Central memory CD4-positive, alpha-beta T cell (primary cell): ENCODE measurements around the gene CSRP1.
"Not testable (repeated sequence)": the region's sequence is repeated elsewhere in the genome, so short reads cannot be mapped to it uniquely, and the experiment has no call there.

Source experiments
- DNase-seq: peaks from one replicate; pipeline ENCODE4 v3.0.0; 2022

The CSRP1 gene

DNA sequence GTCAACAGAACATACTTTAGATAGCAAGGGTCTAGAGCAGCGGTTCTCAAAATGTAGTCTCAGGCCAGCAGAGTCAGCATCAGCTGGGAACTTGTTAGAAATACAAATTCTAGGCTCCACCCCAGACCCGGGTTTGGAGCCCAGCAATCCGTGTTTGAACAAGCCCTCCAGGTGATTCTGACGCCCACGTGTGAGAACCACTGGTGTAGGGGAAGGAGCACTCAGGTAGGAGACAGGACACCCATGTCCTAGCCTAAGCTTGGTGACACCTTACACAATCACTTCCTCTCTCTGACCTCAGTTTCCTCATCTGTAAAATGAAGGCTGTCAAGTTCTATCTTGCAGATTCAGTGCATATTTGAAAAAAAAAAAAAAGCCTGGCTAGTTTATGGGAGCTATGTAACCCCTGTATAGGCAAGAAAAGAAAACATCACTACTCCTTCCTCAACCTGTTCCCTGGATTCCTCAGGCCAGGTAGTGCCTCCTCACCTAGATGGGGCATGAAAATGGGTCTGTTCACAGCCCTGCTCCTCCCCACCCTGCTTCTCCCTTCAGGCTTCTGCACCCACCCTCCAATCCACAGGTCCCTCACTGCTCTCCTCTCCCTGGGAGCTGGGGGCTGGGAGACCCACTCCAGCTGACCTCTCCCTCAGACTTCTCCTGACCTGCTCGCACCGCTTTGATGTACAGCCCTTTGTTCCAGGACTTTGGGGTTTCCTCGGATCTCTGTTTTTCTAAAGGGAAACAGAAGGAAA lies 30.8 kb downstream of the CSRP1 start:
- DNase-seq: no peak

DNA sequence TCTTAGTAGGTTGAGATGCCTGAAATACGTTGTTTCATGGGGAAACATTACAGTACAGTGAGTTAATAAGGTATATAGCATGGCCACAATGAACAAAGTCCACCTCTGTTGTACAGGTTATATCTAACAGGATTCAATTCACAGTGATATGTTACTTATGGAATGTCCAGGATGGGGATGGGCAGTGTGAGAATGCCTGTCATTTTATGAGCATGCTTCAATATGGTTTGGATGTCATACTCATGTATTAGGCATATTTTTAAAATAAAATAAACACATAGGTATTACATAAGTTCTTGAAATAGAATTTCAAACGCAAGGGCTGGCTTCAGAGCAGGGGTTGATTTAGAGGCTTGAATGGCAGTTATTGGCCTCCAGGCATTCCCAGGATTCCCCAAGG lies 31.8 kb downstream of the CSRP1 start:
- no peak for DNase-seq

DNA sequence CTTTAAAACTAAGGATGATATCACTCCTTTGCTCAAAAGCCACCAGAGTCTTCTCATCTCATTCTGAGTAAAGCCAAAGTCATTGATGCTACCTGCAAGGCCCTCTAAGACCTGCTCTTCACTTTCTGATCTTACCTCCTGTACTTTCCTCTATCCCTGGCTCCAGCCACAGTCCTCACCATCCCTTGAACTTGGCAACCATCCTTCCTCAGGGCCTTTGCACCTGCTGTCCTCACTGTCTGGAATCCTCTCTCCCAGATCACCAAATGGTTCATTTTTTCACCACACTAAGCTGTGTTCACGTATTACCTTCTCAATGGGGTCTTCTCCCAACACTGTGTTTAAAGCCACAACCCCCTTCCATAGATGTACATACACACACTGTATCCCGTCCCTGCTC lies 33.6 kb downstream of the CSRP1 start:
- no peak for DNase-seq

DNA sequence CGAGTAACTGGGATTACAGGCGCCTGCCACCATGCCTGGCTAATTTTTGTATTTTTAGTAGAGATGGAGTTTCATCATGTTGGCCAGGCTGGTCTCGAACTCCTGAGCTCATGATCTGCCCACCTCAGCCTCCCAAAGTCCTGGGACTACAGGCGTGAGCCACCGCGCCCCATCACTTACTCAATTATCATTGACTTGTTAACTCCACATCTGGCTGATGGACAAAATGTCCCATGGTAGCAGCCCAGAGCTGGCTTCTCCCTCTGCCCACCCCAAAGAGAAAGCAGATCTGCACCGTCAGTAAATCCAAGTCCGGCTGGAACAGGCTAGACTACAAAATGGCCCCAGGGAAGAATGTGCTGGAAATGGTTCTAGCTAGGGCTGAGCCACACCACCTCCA lies 34.6 kb downstream of the CSRP1 start:
- not testable (repeated sequence) for DNase-seq

DNA sequence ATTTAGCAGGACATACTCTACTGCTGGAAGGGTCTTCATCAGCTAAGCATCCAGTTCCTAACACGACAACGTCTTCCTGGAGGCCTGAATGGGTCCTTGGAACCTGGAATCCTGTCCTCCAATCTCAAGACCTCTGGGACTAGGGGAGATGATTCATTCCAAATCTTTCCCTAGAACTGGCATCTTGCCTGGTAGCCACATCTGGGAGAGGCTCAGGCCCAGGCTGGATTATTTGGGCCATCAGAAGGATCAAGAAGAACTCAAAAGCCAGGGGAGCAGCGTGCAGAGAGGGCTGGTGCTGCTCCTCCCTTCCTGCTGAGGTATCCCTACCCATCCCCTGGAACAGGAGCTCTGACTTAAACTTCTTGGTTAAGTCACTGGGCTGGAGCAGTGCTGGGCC lies 35.2 kb downstream of the CSRP1 start:
- no peak for DNase-seq

DNA sequence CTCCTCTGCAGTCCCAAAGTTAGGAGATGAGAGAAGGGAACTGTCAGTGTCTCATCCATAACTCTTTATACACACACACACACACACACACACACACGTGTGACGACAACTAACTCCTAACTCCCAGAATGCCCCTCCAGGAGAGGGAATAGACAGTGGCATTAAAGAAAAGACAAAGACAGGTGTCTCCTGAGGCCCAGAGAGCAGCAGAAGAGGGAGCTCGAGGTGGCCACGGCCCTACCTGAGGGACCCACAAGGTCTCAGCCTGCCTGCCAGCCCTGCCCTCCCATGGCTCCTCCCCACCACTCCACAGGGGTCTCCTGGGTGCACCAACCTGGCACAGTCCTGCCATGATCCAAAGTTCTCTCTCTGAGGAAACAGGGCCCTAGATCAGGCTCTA lies 36.3 kb downstream of the CSRP1 start:
- no peak for DNase-seq

DNA sequence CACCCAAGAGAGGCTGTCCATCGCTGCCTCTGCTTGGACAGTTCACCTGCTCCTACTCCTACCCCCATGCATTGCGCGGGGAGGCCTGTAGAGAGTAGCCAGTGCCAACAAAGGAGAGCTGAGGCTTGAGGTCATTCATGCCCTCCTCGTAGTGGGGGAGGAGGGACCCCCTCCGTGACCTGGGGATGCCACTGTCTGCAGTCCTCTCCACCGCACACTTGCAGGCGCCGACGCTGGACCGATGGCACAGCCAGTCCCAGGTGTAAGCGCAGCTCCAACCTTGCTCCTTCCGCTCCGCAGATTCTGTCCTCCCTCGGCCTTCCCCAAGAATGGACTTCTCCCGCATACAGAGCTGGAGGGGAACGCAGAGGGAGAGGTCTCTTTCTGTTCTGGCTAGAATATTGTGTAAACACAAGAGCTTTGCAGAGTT lies 37.3 kb downstream of the CSRP1 start:
- no peak for DNase-seq

DNA sequence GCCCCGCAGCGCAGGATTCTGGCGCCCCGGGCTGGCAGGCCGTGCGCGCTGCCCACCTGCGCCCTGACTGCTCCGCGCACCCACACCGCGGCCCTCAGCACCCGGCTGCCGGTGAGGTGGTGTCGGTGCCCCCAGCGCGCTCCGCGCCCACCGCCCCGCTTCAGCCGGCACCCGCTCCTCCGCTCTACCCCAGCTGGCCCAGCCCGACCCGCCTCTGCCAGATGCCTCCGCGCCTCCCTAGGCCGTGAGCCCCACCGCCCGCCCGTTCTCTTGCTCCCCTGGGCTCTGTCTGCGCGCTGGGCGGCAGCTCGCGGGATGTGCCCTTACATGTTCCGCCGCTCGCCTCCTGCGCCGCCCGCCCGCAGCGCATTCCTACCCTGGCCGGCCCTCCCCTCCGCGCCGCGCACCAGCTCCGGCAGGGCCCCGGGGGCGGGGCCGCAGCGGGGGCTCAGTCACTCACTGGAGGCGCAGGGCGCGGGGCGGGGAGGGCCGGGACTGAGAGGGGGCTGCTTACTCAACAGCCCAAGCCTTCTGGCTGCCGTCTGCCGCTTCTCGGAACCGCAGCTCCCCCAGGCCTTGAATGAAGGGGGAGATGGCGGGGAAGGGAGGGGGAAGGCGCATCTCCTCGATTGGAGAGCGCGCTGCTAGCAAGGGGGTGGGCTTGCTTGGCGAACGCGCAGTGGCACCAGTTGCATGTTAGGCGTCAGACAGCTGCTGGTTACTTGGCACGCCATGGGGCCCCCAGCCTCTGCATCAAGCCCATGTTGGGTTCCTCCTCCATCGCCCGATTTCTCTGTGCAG lies 37.9 kb downstream of the CSRP1 start, which contains the start of gene PHLDA3:
Gene PHLDA3 (minus strand): TSS at position 345 of the 801 bp plus-strand sequence. CDS start 402 bp downstream, outside the sequence.
- no peak for DNase-seq

DNA sequence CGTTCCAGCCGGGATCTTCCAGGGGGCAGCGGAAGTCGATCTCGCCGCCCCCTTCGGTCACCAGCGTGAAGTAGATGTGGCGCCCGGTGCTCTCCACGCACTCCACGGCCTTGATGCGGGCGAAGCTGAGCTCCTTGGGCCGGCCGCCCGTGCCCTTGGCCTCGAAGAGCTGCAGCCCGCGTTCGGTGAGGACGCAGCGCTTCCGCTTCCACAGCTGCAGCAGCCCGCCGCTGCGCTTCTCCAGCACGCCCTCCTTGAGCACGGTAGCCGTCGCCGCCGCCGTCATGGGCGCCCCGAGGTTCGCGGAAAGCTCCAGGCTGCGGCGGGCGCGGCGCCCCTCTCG lies 38.5 kb downstream of the CSRP1 start:
- DNase-seq: no peak

DNA sequence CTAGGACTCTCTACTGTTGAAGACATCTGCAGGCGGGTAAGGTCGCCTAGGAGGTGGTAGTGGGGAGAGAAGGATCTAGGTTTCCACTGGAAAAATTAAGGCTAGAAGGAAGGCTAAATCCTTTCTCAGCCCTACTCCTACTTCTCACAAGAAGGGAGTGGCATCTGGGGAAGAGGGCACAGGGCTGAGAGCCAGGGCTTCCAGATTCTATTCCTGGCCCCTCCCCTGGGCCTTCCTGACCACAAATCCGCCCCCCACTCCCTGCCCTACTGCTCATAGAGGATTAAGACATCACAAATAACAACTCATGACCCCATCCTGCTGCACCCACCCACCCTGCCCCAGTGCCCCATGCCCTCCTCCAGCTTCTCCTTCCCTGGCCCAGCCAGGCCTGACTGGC lies 40.4 kb downstream of the CSRP1 start:
- DNase-seq: no peak

DNA sequence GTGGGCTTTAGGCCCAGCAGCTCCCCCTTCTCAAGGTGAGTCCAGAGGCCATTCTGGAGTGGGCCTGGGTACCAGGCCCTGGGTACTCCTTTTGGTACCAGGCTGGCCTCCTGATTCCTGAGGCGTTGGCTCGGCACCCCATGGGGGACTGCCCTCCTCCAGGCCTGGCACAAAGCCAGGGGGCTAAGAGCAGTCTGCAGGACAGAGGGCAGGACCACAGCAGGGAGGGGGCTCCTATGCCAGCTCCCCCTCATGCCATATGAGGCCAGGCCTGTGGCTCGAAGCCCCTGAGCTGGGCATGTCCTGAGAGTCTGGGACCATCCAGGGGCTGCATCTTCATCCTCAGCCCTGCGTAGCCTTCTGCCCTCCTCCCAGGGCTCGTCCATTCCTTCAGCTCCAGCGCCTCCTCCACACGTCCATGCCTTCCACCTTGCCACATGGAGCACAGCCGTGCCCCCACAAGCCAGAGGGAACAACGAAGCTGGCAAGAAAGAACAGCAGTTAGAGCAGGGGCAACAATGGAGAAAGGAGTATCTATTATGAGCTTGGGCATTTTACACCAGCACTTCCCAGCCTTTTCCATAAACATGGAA lies 41.1 kb downstream of the CSRP1 start:
- DNase-seq: no peak

DNA sequence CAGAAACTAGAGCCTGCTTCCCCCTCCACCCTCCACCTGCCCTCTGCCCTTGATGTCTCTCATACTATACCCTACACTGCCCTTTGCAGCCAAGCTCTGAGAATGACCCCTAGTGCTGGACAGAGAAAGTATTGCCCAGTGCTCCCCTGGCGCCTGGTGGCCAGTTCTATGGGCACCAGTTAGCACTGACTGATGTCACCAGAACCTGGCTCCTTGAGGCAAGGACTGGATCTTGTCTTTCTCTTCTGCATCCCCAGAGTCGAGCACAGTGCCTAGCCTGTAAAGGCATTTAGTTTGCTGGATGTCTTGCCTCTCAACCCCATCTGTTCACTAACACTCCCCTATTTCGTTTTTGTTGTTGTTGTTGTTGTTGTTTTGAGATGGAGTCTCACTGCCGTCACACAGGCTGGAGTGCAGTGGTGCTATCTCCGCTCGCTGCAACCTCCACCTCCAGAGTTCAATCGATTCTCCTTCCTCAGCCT lies 43.8 kb downstream of the CSRP1 start:
- DNase-seq: no peak

DNA sequence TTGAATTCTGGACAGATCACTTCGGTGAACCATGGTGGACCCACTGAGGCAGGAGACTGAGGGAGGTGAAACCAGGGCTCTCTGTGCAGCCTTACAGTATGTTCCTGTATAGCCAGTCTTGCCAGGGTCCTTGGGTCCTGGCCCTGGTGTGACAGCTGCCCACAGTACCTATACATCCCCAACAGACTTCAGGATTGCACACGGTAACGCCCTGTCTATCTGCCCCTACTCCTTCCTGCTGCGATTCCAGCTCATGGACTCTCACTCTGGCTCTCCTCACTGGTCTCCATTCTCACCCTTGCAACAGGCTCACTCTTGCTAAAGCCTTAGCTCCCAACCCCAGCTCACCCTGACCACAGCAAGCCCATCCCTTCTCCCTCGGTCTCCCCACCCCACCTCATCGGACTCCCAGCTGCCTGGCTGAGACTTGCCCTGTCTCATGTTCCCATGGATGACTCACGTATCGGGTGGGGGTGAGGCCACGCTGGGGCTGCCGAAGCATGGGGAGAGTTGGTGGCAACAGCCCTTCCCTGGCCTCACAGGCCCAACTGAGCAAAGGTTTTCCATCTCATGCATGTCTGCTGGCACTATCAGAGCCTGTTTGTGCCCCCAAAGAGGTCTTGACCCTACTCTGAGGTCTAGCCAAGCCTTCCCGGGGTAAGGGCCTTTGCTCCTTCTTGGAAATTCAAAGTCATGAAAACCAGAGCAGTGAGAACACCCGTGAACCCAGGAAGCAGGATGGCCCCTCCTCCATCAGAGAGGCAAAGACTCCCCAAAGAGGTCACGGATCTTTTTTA lies 45.1 kb downstream of the CSRP1 start:
- DNase-seq: no peak

DNA sequence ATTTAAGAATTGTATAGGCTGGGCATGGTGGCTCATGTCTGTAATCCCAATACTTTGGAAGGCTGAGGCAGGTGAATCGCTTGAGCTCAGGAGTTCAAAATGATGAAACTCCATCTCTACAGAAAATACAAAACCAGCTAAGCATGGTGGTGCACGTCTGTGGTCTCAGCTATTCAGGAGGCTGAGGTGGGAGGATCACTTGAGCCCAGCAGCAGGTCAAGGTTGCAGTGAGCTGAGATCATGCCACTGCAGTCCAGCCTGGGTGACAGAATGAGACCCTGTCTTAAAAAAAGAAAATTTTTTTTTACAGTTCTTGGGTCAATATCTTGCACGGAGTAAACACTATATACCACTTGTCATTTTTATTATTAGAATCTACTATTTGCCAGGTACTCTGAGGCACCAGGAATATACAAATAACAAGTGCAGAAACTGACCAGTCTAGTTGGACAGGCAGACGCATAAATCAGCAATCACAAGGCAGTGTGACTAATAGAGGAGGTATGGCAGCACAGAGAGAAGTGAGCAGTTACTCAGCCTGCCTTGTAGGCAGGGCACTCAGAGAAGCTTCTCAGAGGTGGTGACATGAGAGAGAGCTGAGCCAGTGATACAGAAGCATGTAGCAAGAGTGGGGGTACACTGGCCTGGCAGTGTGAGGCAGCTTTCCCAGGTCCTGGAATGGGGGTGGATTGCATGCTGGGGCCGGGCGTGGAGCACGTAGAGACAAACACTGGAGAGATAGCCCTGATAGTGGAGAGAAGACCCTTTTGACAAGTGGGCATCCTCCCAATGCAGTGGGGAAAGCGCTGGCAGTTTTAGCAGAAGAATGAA lies 45.9 kb downstream of the CSRP1 start:
- DNase-seq: no peak

DNA sequence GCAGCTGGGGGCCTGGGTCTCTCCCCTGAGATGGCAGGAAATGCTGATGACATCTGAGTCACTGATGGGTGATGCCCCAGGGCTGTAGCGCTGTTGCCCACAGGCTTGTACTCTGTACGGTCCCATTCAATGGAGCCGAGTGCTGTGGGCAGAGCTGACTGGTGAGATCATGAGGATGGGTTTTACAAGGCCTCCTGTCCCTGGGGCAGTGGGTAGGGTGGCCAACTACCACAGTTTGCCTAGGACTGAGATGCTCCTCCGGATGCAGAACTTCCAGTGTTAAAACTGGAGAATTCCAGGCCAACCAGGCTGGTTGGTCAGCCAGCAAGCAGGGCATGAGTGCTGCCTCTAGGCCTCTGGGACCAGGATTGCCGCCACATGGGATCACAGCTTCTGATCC lies 47.1 kb downstream of the CSRP1 start:
- no peak for DNase-seq

DNA sequence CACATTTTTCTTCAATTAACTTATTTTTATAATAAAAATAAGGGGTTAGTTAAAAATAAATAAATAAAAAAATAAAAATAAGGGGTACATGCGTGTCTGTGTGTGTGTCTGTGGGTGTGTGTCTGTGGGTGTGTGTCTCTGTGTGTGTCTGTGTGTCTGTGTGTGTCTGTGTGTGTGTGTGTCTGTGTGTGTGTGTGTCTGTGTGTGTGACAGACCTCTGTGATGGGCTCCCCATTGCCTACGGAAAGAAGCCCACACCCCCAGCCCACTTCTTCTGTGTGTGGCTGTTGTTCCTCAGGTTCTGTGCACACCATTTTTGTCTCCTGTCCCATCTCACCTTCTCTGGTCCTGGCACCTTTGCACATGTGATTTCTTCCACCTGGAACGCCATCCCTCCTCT lies 47.9 kb downstream of the CSRP1 start:
- no peak for DNase-seq

DNA sequence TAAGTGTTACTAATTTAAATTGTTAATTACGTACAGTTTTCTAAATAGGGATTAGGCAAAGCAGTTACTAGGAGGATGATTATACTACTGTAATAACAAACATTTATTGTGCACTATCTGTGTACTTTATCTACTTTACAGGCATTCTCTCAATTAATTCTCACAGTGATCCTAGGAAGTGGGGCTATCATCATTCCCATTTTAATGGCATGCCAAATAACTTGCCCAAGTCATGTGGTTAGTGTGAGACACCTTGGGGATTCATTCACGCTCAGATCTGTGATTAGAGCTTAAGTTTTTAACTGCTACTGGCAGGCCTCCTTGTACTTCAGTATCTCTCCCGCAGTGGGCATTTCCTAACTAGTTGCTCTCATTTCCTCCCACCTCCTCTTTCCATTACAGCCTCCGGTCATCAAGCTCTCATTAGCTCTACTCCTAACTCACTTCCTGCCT lies 49.4 kb downstream of the CSRP1 start:
- DNase-seq: no peak

DNA sequence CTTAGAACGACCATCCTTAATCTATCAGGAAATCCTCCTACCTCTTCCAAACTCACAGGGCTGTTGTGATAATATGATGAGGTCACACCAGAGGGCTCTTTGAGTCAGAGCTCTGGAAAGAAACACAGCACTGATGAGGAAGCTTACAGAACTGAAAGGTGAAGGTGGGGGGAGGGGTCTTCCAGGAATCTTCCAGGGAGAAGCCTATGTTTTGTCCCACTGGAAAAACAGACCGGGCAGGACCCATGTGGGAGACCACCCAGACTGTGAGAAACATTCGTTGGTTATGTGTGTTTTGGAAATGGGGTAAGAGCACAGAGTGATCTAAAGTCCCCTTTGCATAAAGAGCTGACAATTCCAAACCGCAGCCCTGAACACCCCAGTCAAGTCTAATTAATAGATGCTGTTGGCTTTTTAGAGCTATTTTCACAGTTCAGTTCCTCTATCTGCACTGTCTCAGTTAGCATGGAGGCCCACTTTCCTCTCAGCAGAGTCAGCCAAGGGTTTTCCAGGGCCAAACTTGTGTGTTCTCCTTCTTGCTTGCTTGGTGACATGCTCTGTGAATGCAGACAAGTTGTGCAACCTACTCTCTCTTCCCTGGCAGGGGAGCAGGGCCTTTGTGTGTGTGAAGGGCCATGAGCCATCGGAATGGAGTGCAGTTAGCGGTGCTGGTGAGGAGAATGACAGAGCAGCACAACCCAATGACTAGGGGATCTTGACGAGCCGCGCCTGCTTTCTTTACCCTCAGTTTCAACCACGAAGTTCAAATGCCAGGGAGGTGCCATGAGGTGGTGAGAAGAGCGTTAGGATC lies 50.2 kb downstream of the CSRP1 start:
- no peak for DNase-seq

DNA sequence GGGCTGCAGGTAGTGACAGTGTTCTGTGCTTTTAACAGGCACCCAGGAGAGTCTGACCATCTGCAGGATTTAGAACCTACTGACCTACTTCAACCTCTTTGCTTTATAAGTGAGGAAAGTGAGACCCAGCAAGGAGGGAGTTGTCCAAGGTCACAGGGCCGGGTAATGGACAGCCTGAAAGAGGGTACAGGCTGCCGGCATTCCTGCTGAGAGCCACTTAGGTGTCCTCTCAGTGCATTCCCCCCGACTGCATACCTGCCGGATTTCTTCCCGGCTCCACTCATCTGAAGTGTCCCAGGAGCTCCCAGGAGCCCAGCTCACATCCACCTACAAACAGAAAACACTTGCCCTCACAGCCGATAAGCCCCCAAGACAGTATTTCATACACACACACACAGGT lies 51.8 kb downstream of the CSRP1 start:
- DNase-seq: no peak

DNA sequence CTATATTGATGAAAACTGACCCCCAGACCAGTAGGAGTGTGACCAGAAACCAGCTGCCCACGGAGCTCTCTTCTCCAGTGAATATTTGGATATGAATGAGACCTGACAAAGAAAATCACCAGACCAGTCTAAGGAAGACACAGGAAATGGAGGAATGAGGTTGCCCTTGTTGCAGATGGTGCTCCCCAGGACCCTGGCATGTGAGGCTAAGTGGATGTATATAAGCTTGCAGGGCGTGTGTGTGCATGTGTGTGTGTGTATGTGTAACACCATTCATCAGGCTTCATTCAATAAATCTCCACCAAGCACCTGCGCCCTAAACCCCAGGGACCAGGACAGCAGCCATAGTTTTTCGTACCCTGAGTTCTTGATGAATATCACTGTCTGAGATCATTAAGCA lies 52.3 kb downstream of the CSRP1 start:
- DNase-seq: no peak

DNA sequence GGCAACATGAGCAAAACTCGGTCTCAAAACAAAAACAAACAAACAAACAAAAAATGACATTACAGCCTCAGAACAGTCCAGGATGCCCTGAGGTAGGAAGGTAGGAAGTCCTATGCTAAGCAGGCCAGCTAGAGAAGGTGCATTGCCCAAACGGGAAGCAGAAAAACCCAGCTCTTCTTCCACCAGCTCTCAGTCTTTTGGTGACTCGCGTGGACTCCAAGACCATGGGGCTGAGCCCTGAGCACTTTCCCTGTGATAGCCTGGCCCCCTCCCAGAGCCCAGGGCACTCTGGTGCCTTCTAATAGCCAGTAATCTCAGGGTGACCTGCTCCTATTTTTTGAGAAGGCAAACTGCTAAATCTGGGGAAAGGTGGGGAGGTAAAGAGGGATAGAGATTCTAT lies 54.1 kb downstream of the CSRP1 start:
- no peak for DNase-seq
